Progenitor cell of endocrine pancreas (in vitro differentiated cells): ENCODE results near the gene CRIP3. TPM values are rescaled to one million over a fixed set of nuclear protein-coding genes. Genes with fewer than 3 reads are reported as not detected.

ENCODE experiments used
- DNase-seq: peaks from one replicate; pipeline ENCODE4 v3.0.0; 2021; ENCODE audit warnings: low spot score; ENCODE audit not compliant: unreplicated experiment
- H3K27ac Mint-ChIP-seq: 2 replicates; pipeline ENCODE4 v1.8.0; 2021; ENCODE audit warnings: mild to moderate bottlenecking, moderate library complexity, mixed read lengths
- H3K27me3 Mint-ChIP-seq: 2 replicates; pipeline ENCODE4 v1.8.0; 2021; ENCODE audit warnings: mixed read lengths
- H3K36me3 Mint-ChIP-seq: 2 replicates; pipeline ENCODE4 v1.8.0; 2022; ENCODE audit warnings: mixed read lengths; ENCODE audit not compliant: insufficient read depth
- H3K4me1 Mint-ChIP-seq: 2 replicates; pipeline ENCODE4 v1.8.0; 2021; ENCODE audit warnings: low read depth, mixed read lengths
- H3K4me3 Mint-ChIP-seq: 2 replicates; pipeline ENCODE4 v1.8.0; 2021; ENCODE audit warnings: low read depth, mild to moderate bottlenecking, moderate library complexity, mixed read lengths
- H3K9me3 Mint-ChIP-seq: 2 replicates; pipeline ENCODE4 v1.8.0; 2021; ENCODE audit warnings: low read depth, mixed read lengths
- total RNA-seq: library from RNA; stranded (reverse); gene quantifications from 2 replicates; pipeline ENCODE4 v1.2.1, GENCODE V29; 2021
- TF ChIP-seq, protein P1 (sequence below): fragments of 200-600 bp; sonication (generic); IDR thresholded peaks from one replicate; pipeline ENCODE4 v1.5.0; 2021; ENCODE audit warnings: antibody characterized with exemption, mild to moderate bottlenecking; ENCODE audit not compliant: unreplicated experiment

Gene CRIP3
- total RNA-seq, 1 donor from 2014 or later: 2.3 TPM

DNA sequence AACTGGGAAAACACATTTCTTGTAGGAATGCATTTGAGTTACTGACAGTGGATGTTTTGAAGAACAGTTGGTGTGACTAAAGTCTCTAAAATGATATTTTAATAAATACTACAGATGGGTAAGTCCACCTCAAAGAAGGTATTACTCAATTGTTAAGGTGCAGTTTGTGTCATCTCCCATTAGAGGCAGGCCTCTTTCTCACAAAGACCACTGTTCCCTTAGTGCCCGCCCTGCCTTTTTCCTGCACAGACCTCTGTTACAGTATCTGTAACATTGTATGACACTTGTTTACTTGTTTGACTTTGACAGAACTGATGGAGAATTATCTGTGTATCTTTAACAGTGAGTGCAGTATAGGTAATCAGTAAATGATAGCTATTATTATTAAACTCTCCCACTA lies 5.2 kb upstream of the CRIP3 start:
- no peak for DNase-seq
- TF ChIP-seq, protein P1, sequence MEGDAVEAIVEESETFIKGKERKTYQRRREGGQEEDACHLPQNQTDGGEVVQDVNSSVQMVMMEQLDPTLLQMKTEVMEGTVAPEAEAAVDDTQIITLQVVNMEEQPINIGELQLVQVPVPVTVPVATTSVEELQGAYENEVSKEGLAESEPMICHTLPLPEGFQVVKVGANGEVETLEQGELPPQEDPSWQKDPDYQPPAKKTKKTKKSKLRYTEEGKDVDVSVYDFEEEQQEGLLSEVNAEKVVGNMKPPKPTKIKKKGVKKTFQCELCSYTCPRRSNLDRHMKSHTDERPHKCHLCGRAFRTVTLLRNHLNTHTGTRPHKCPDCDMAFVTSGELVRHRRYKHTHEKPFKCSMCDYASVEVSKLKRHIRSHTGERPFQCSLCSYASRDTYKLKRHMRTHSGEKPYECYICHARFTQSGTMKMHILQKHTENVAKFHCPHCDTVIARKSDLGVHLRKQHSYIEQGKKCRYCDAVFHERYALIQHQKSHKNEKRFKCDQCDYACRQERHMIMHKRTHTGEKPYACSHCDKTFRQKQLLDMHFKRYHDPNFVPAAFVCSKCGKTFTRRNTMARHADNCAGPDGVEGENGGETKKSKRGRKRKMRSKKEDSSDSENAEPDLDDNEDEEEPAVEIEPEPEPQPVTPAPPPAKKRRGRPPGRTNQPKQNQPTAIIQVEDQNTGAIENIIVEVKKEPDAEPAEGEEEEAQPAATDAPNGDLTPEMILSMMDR: no peak
- Mint-ChIP-seq H3K9me3 (no peaks in the 10 kb centered on the region), H3K4me1 (no peaks in the 10 kb centered on the region), H3K27ac (no peak overlapping the region), H3K36me3 (no peaks in the 10 kb centered on the region), H3K27me3 (peaks cover 5% of the 10 kb centered on the region), H3K4me3 (no peak overlapping the region)

DNA sequence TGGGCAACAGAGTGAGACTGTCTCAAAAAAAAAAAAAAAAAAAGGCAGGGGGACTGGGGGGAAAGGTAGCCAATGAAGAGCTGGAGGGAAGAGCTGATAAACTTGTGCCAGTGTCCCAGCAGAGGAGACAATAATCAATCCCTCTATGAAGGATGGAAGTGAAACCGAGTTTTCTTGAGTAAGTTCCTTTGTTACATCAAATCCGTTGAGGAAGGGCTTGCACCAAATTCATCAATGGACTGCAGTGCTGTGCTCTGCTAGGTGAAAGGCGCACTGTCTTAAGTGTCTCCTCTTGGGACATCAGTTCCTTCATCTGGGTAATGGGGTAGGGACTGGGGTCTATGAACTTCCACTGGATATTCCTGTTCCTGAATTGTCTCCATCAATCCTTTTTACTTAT lies 3.0 kb upstream of the CRIP3 start:
- no peak overlapping the region for H3K4me3 Mint-ChIP-seq
- TF ChIP-seq, protein P1: no peak
- H3K36me3 Mint-ChIP-seq: no peaks in the 10 kb centered on the region
- peaks cover 13% of the 10 kb centered on the region for H3K27me3 Mint-ChIP-seq
- DNase-seq: no peak
- H3K9me3 Mint-ChIP-seq: no peaks in the 10 kb centered on the region
- H3K27ac Mint-ChIP-seq: no peak overlapping the region
- no peaks in the 10 kb centered on the region for H3K4me1 Mint-ChIP-seq

DNA sequence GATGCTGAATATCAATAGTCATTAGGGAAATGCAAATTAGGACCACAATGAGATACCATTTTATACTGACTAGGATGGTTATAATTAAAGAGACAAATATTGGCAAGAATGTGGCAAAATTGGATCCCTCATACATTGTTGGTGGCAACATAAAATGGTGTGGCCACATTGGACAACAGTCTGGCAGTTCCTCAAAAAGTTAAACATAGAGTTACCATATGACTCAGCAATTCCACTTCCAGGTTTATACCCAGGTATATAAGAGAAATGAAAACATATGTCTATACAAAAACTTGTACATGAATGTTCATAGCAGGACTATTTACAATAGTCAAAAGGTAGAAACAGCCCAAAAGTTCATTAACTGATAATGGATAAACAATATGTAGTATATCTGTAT lies 2.0 kb upstream of the CRIP3 start:
- Mint-ChIP-seq H3K4me1 (no peaks in the 10 kb centered on the region), H3K36me3 (no peaks in the 10 kb centered on the region), H3K4me3 (no peak overlapping the region), H3K27me3 (peaks cover 13% of the 10 kb centered on the region), H3K9me3 (no peaks in the 10 kb centered on the region), H3K27ac (no peak overlapping the region)
- DNase-seq: no peak
- TF ChIP-seq, protein P1: no peak

DNA sequence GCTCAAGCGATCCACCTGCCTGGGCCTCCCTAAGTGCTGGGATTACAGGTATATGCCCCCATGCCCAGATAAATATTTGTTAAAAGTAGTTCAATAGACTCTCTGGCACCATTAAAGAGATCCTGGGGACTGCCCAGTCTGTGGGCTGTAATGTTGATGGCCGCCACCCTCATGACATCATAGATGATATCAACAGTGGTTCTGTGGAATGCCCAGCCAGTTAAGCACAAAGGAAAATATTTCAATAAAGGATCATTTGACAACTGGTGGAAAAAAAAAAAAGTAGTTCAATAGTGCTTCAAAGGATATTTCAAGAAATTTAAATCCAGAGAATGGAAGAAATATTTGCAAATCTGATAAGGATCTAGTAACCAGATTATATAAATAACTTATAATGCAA lies 1.5 kb upstream of the CRIP3 start:
- Mint-ChIP-seq H3K27me3 (peaks cover 13% of the 10 kb centered on the region), H3K9me3 (no peaks in the 10 kb centered on the region), H3K4me3 (no peak overlapping the region), H3K27ac (no peak overlapping the region), H3K4me1 (no peaks in the 10 kb centered on the region), H3K36me3 (no peaks in the 10 kb centered on the region)
- no peak for DNase-seq
- TF ChIP-seq, protein P1: no peak

DNA sequence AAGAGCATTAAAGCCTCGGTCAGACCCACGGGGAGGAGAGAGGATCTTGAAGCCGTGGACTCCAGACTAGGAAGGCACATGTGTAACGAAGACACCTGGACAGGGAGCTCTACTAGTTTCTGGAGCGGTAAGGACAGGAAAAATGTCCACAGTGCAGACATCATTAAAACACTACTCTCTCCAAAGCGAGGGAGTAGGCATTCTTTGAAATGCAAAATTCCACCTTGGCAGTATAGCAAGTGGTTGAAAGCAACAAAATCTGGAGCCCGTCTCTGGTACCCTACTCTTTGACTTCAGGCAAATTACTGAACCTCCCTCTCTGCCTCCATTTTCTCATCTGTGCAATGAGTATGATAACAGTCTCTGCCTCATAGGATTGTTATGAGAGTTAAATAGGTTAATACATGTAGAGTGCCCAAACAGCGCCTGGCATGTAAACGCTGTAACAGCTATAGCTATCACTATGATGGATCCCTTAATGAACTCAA lies 408 bp upstream of the CRIP3 start:
- TF ChIP-seq, protein P1: no peak
- peaks cover 13% of the 10 kb centered on the region for H3K27me3 Mint-ChIP-seq
- peak overlapping the region; percentile 64 for H3K4me3 Mint-ChIP-seq
- H3K9me3 Mint-ChIP-seq: no peaks in the 10 kb centered on the region
- H3K27ac Mint-ChIP-seq: no peak overlapping the region
- no peak for DNase-seq
- no peaks in the 10 kb centered on the region for H3K4me1 Mint-ChIP-seq
- H3K36me3 Mint-ChIP-seq: no peaks in the 10 kb centered on the region
